Panc1 (cell line): ENCODE results near the gene MAGEA2. TPM values are rescaled to one million over a fixed set of nuclear protein-coding genes. Genes with fewer than 3 reads are reported as not detected.
"Not testable (repeated sequence)": the region's sequence is repeated elsewhere in the genome, so short reads cannot be mapped to it uniquely, and the experiment has no call there.

Experiments used
- ATAC-seq: fragments of 200-7000 bp; cut with Tn5 transposase; 2 replicates; pipeline ENCODE4 v1.9.1; 2020; ENCODE audit warnings: mild to moderate bottlenecking, moderate library complexity
- BruUV-seq: library from RNA; stranded (reverse); fragments of 400-500 nt; replicated peaks from 2 replicates; lab custom pipeline; 2021; lab: Mats Ljungman, UMichigan
- CTCF ChIA-PET: fragments of 300-600 bp; sonication (Branson Sonifier 250); formaldehyde crosslinking; loops from one replicate; lab custom pipeline; 2022; ENCODE audit warnings: antibody characterized with exemption; lab: Charles Lee
- POLR2A ChIA-PET: fragments of 300-600 bp; sonication (Branson Sonifier 250); formaldehyde crosslinking; loops from one replicate; lab custom pipeline; 2022; ENCODE audit warnings: antibody characterized with exemption; lab: Charles Lee
- DNase-seq: peaks from one replicate; pipeline ENCODE4 v3.0.0-alpha.2; 2010; ENCODE audit warnings: low read depth, low spot score
- H3K27ac ChIP-seq: 2 replicates; pipeline ENCODE4 v1.5.1; 2011; ENCODE audit warnings: mild to moderate bottlenecking, low read length, inconsistent platforms
- H3K27me3 ChIP-seq: fragments of 200-500 bp; sonication (Bioruptor generic); 2 replicates; pipeline ENCODE4 v1.6.0; 2014; ENCODE audit warnings: low read length, inconsistent platforms; ENCODE audit not compliant: control insufficient read depth, insufficient read depth
- H3K36me3 ChIP-seq: fragments of 200-500 bp; sonication (Bioruptor generic); 2 replicates; pipeline ENCODE4 v1.5.1; 2014; ENCODE audit warnings: inconsistent platforms, mild to moderate bottlenecking, low read length, moderate library complexity; ENCODE audit not compliant: control insufficient read depth, insufficient read depth
- H3K4me1 ChIP-seq: 2 replicates; pipeline ENCODE4 v1.5.1; 2011; ENCODE audit warnings: inconsistent platforms, mild to moderate bottlenecking, low read length, moderate library complexity; ENCODE audit not compliant: control insufficient read depth, insufficient read depth
- H3K4me3 ChIP-seq, 2 experiments: 2 replicates each; pipeline ENCODE4 v1.5.1; 2011 to 2012; ENCODE audit warnings: low read depth in 2 of 2, low read length in 2 of 2, mild to moderate bottlenecking in 2 of 2, inconsistent platforms in 1 of 2, moderate library complexity in 1 of 2
- H3K9me3 ChIP-seq: fragments of 200-500 bp; sonication (Bioruptor generic); 2 replicates; pipeline ENCODE4 v1.5.1; 2014; ENCODE audit warnings: low read depth, mild to moderate bottlenecking, inconsistent platforms, low read length, moderate library complexity; ENCODE audit not compliant: control insufficient read depth, insufficient read depth
- CTCF ChIP-seq: fragments of 450-650 bp; IDR thresholded peaks from 2 replicates; pipeline ENCODE4 v1.5.1; 2017; ENCODE audit warnings: mild to moderate bottlenecking
- POLR2AphosphoS5 ChIP-seq: IDR thresholded peaks from 2 replicates; pipeline ENCODE4 v1.6.1; 2012; ENCODE audit warnings: mild to moderate bottlenecking, low read depth, low read length, moderate library complexity
- REST ChIP-seq, 2 experiments: IDR thresholded peaks; 2 replicates each; pipeline ENCODE4 v1.6.1; 2011 to 2012; ENCODE audit warnings: low read depth in 2 of 2, control low read depth in 1 of 2, low read length in 1 of 2, mild to moderate bottlenecking in 1 of 2, moderate library complexity in 1 of 2; ENCODE audit not compliant: insufficient read depth in 1 of 2
- SIN3A ChIP-seq: IDR thresholded peaks from 2 replicates; pipeline ENCODE4 v1.6.1; 2012; ENCODE audit warnings: low read depth, mild to moderate bottlenecking, low read length, moderate library complexity, borderline replicate concordance; ENCODE audit not compliant: insufficient read depth
- TCF7L2 ChIP-seq: IDR thresholded peaks from 2 replicates; pipeline ENCODE4 v1.6.1; 2011; ENCODE audit warnings: mild to moderate bottlenecking, low read depth, low read length, inconsistent platforms
- in situ Hi-C: cut with HindIII; loops from 2 replicates; pipeline ENCODE4 v1.10.0; 2016; ENCODE audit warnings: low sequenced_read_pairs, low pct_unique_long_range_greater_than_20kb
- intact Hi-C: fragments of 100-400 bp; cut with micrococcal nuclease; formaldehyde crosslinking; loops from one replicate; pipeline ENCODE4 v1.10.0; 2022; ENCODE audit not compliant: unreplicated experiment
- total RNA-seq: library from RNA; stranded (reverse); gene quantifications from one replicate; pipeline ENCODE4 v1.2.1, GENCODE V29; 2021; ENCODE audit not compliant: unreplicated experiment

MAGEA2 gene
- total RNA-seq, 1 experiment from 2014 or later, result 0.28 TPM

GRCh38 chrX:152725409-152725808, 28.2 kb downstream of the MAGEA2 start:
- Histone ChIP-seq H3K27me3 (no peaks in the 10 kb centered on the region), H3K36me3 (no peaks in the 10 kb centered on the region), H3K9me3 (no peaks in the 10 kb centered on the region), H3K4me3 (no peak overlapping the region), H3K4me1 (no peaks in the 10 kb centered on the region), H3K27ac (no peak overlapping the region)
- no peak for TF ChIP-seq REST (IDR thresholded peaks at IDR 0.05; ENCODE audit: insufficient read depth in 1 of 2, low read depth in 2 of 2, low read length in 1 of 2)
- no peak for TF ChIP-seq SIN3A
- TF ChIP-seq CTCF, result no peak
- no peak for TF ChIP-seq POLR2AphosphoS5
- no peak for TF ChIP-seq TCF7L2
- ChIA-PET CTCF (no interaction called here), POLR2A (no interaction called here)
- no TSS peak for BruUV-seq
- in situ Hi-C loops (no loop called here), intact Hi-C loops (no loop called here)
- DNase-seq (no peak), ATAC-seq (no peak)

GRCh38 chrX:152713815-152714787, 39.5 kb downstream of the MAGEA2 start, which contains the start of gene MAGEA2B:
TSS of gene MAGEA2B (plus strand) at chrX:152714628. CDS start at chrX:152717107, 2,479 bp downstream.
- POLR2A ChIA-PET, H3K9me3 ChIP-seq, H3K4me3 ChIP-seq, DNase-seq, intact Hi-C loops, ATAC-seq, H3K27ac ChIP-seq, in situ Hi-C loops, H3K27me3 ChIP-seq, H3K4me1 ChIP-seq, CTCF ChIA-PET, H3K36me3 ChIP-seq, BruUV-seq: not testable (repeated sequence)

- DNase-seq, H3K36me3 ChIP-seq, POLR2A ChIA-PET, H3K4me3 ChIP-seq, H3K27me3 ChIP-seq, intact Hi-C loops, in situ Hi-C loops, CTCF ChIA-PET, H3K4me1 ChIP-seq, BruUV-seq, ATAC-seq, H3K9me3 ChIP-seq, H3K27ac ChIP-seq: not testable (repeated sequence)
Measured at GRCh38 chrX:152713195-152713594, 40.4 kb downstream of the MAGEA2 start.

- CTCF ChIA-PET, H3K4me1 ChIP-seq, POLR2A ChIA-PET, ATAC-seq, H3K27ac ChIP-seq, DNase-seq, in situ Hi-C loops, H3K27me3 ChIP-seq, H3K4me3 ChIP-seq, H3K36me3 ChIP-seq, intact Hi-C loops, H3K9me3 ChIP-seq, BruUV-seq: not testable (repeated sequence)
Measured at GRCh38 chrX:152709173-152709572, 44.5 kb downstream of the MAGEA2 start, which contains the start of gene CSAG2. TSS of gene CSAG2 (minus strand) at chrX:152709273. CDS start at chrX:152709112, 161 bp downstream.

GRCh38 chrX:152706500-152706899, 47.1 kb downstream of the MAGEA2 start:
- H3K36me3 ChIP-seq, H3K4me3 ChIP-seq, intact Hi-C loops, H3K27me3 ChIP-seq, CTCF ChIA-PET, ATAC-seq, DNase-seq, H3K9me3 ChIP-seq, in situ Hi-C loops, H3K4me1 ChIP-seq, BruUV-seq, H3K27ac ChIP-seq, POLR2A ChIA-PET: not testable (repeated sequence)
